T follicular helper cell (primary cell): ENCODE results near the gene ARHGAP30.
"Not testable (repeated sequence)": the region's sequence is repeated elsewhere in the genome, so short reads cannot be mapped to it uniquely, and the experiment has no call there.

Experiments
- DNase-seq: peaks from one replicate; pipeline ENCODE4 v3.0.0-alpha.2; 2020; ENCODE audit warnings: low read depth

ARHGAP30 gene

GRCh38 chr1:161038523-161039153 lies 31.1 kb downstream of the ARHGAP30 start, which contains the start of gene TSTD1:
Gene TSTD1 (minus strand): TSS chr1:161038964. CDS start chr1:161038889, 75 bp downstream.
- DNase-seq: peak; percentile 80

- DNase-seq: no peak
These were observed 31.8 kb downstream of the ARHGAP30 start for GRCh38 chr1:161037661-161038522.

- DNase-seq: no peak
These were observed 35.9 kb downstream of the ARHGAP30 start for GRCh38 chr1:161033751-161034150.

GRCh38 chr1:161032409-161032808 lies 37.3 kb downstream of the ARHGAP30 start:
- DNase-seq: no peak

- DNase-seq: no peak
These were observed 37.8 kb downstream of the ARHGAP30 start for GRCh38 chr1:161031874-161032273.

GRCh38 chr1:161029466-161029865 lies 40.2 kb downstream of the ARHGAP30 start:
- DNase-seq: not testable (repeated sequence)

GRCh38 chr1:161026954-161027353 lies 42.7 kb downstream of the ARHGAP30 start:
- not testable (repeated sequence) for DNase-seq

- not testable (repeated sequence) for DNase-seq
These were observed 47.3 kb downstream of the ARHGAP30 start for GRCh38 chr1:161022432-161022831.

GRCh38 chr1:161021970-161022353 lies 47.7 kb downstream of the ARHGAP30 start:
- no peak for DNase-seq

- peak; percentile 90 for DNase-seq
These were observed 48.3 kb downstream of the ARHGAP30 start for GRCh38 chr1:161021165-161021969.

- no peak for DNase-seq
These were observed 49.1 kb downstream of the ARHGAP30 start, which contains the start of gene F11R for GRCh38 chr1:161020509-161021164. Gene F11R (minus strand): TSS chr1:161021152. CDS start chr1:161021073, 79 bp downstream.

GRCh38 chr1:161019751-161020495 lies 49.8 kb downstream of the ARHGAP30 start:
- DNase-seq: no peak

GRCh38 chr1:161019111-161019660 lies 50.5 kb downstream of the ARHGAP30 start:
- DNase-seq: not testable (repeated sequence)

GRCh38 chr1:161018631-161018930 lies 51.1 kb downstream of the ARHGAP30 start:
- no peak for DNase-seq

GRCh38 chr1:161017756-161018630 lies 51.7 kb downstream of the ARHGAP30 start:
- DNase-seq: no peak

- not testable (repeated sequence) for DNase-seq
These were observed 52.5 kb downstream of the ARHGAP30 start for GRCh38 chr1:161017181-161017580.

- DNase-seq: not testable (repeated sequence)
These were observed 53.0 kb downstream of the ARHGAP30 start for GRCh38 chr1:161016683-161017082.

- peak; percentile 26 for DNase-seq
These were observed 56.0 kb downstream of the ARHGAP30 start for GRCh38 chr1:161013488-161014230.

- DNase-seq: no peak
These were observed 56.6 kb downstream of the ARHGAP30 start for GRCh38 chr1:161013131-161013487.
